ENCODE measurements around the gene MTREX. TPM values are rescaled to one million over a fixed set of nuclear protein-coding genes. Genes with fewer than 3 reads are reported as not detected.

The MTREX gene
- total and polyA plus RNA-seq, 10 donors, result 13.8 to 73.6 (median 58.3) TPM

GRCh38 chr5:55402199-55402598 is 94.4 kb downstream of the MTREX start:
- Histone ChIP-seq H3K27ac (no peak overlapping the region), H3K4me1 (no peaks in the 10 kb centered on the region), H3K27me3 (replicated peaks in 1 of 7) (no peaks in the 10 kb centered on the region), H3K36me3 (peaks cover 0 to 99% (median 69%) of the 10 kb centered on the region in 6 donors), H3K4me3 (no peak overlapping the region), H3K9me3 (no peaks in the 10 kb centered on the region)
- TF ChIP-seq POLR2A (IDR thresholded peaks at IDR 0.05) (no peak), CTCF (IDR thresholded peaks at IDR 0.05 in 8 of 11, conservative IDR thresholded peaks at IDR 0.05 in 3 of 11) (no peak), POLR2AphosphoS5 (IDR thresholded peaks at IDR 0.05) (no peak)
- WGBS, 5 donors, result 47 to 74% (median 50%) methylated on average over 2 of the region's 2 CpGs
- DNase-seq, result no peak
- intact Hi-C loops (cut with DNase I; ENCODE audit: low total_unique reads), result loop anchor here (10.0 kb wide), 1 partner anchor 283 kb away; no protein-coding TSS in a partner anchor

- H3K36me3 ChIP-seq, result peaks cover 0 to 97% (median 55%) of the 10 kb centered on the region in 6 donors
- 83 to 100% (median 93%) methylated on average over 2 of the region's 2 CpGs for WGBS, 5 donors
Observed at GRCh38 chr5:55406292-55406691, 98.5 kb downstream of the MTREX start.

GRCh38 chr5:55407059-55407684 is 99.4 kb downstream of the MTREX start:
- H3K4me1 ChIP-seq, result peaks cover 0 to 7% (median 0%) of the 10 kb centered on the region in 6 donors
- DNase-seq, result no peak
- no peaks in the 10 kb centered on the region for H3K27me3 ChIP-seq (replicated peaks in 1 of 7)
- peaks cover 0 to 97% (median 52%) of the 10 kb centered on the region in 6 donors for H3K36me3 ChIP-seq
- 68 to 85% (median 80%) methylated on average over 1 of the region's 1 CpG for WGBS, 5 donors
- H3K4me3 ChIP-seq, result no peak overlapping the region
- H3K9me3 ChIP-seq, result no peaks in the 10 kb centered on the region
- peak in 6 of 11 experiments; percentile 26 to 53 (median 44) for TF ChIP-seq CTCF (IDR thresholded peaks at IDR 0.05 in 8 of 11, conservative IDR thresholded peaks at IDR 0.05 in 3 of 11)
- TF ChIP-seq POLR2AphosphoS5 (IDR thresholded peaks at IDR 0.05), result no peak
- intact Hi-C loops (cut with DNase I; ENCODE audit: low total_unique reads), result loop anchor here (10.0 kb wide), 1 partner anchor 278 kb away; no protein-coding TSS in a partner anchor
- H3K27ac ChIP-seq, result no peak overlapping the region

More at GRCh38 chr5:55406292-55406691, 98.5 kb downstream of the MTREX start:
- no peak overlapping the region for H3K27ac ChIP-seq
- H3K4me1 ChIP-seq, result peaks cover 0 to 7% (median 0%) of the 10 kb centered on the region in 6 donors
- intact Hi-C loops (cut with DNase I; ENCODE audit: low total_unique reads), result loop anchor here (10.0 kb wide), 1 partner anchor 279 kb away; no protein-coding TSS in a partner anchor
- TF ChIP-seq POLR2A (IDR thresholded peaks at IDR 0.05) (no peak), CTCF (IDR thresholded peaks at IDR 0.05 in 8 of 11, conservative IDR thresholded peaks at IDR 0.05 in 3 of 11) (no peak)
- no peaks in the 10 kb centered on the region for H3K9me3 ChIP-seq
- DNase-seq, result no peak
- H3K4me3 ChIP-seq, result no peak overlapping the region
- no peaks in the 10 kb centered on the region for H3K27me3 ChIP-seq (replicated peaks in 1 of 7)

GRCh38 chr5:55407984-55408383 is 100.2 kb downstream of the MTREX start:
- no peak for TF ChIP-seq CTCF (IDR thresholded peaks at IDR 0.05 in 8 of 11, conservative IDR thresholded peaks at IDR 0.05 in 3 of 11)
- no peak for TF ChIP-seq POLR2A (IDR thresholded peaks at IDR 0.05)
- TF ChIP-seq POLR2AphosphoS5 (IDR thresholded peaks at IDR 0.05), result no peak
- WGBS, 5 donors, result 71 to 87% (median 78%) methylated on average over 3 of the region's 3 CpGs

More at GRCh38 chr5:55407984-55408383, 100.2 kb downstream of the MTREX start:
- Histone ChIP-seq H3K27ac (no peak overlapping the region), H3K36me3 (peaks cover 0 to 97% (median 47%) of the 10 kb centered on the region in 6 donors), H3K9me3 (no peaks in the 10 kb centered on the region), H3K4me1 (peaks cover 0 to 7% (median 0%) of the 10 kb centered on the region in 6 donors), H3K4me3 (no peak overlapping the region), H3K27me3 (replicated peaks in 1 of 7) (no peaks in the 10 kb centered on the region)
- DNase-seq, result no peak
- intact Hi-C loops (cut with DNase I; ENCODE audit: low total_unique reads), result loop anchor here (10.0 kb wide), 1 partner anchor 277 kb away; no protein-coding TSS in a partner anchor

Measured in spleen (tissue), 11 donors.